ENCODE measurements around the gene CDADC1.

The CDADC1 gene

GRCh38 chr13:49295244-49295643 lies 47.5 kb downstream of the CDADC1 start:
- DNase-seq (ENCODE audit: low read depth in 2 of 2), result no peak

- DNase-seq (ENCODE audit: low read depth in 2 of 2), result no peak
Observed at GRCh38 chr13:49296659-49297058, 48.9 kb downstream of the CDADC1 start.

GRCh38 chr13:49297338-49297737 lies 49.6 kb downstream of the CDADC1 start:
- DNase-seq (ENCODE audit: low read depth in 2 of 2), result no peak

GRCh38 chr13:49298416-49298815 lies 50.7 kb downstream of the CDADC1 start:
- DNase-seq (ENCODE audit: low read depth in 2 of 2), result no peak

GRCh38 chr13:49298903-49299605 lies 51.3 kb downstream of the CDADC1 start:
- DNase-seq (ENCODE audit: low read depth in 2 of 2), result no peak

GRCh38 chr13:49300276-49300675 lies 52.6 kb downstream of the CDADC1 start:
- DNase-seq (ENCODE audit: low read depth in 2 of 2), result no peak

GRCh38 chr13:49300739-49301589 lies 53.2 kb downstream of the CDADC1 start:
- peak; percentile 13 to 27 for DNase-seq (ENCODE audit: low read depth in 2 of 2)

- DNase-seq (ENCODE audit: low read depth in 2 of 2), result no peak
Observed at GRCh38 chr13:49302222-49302621, 54.5 kb downstream of the CDADC1 start.

GRCh38 chr13:49302817-49303216 lies 55.1 kb downstream of the CDADC1 start:
- DNase-seq (ENCODE audit: low read depth in 2 of 2), result no peak

GRCh38 chr13:49303533-49304252 lies 56.0 kb downstream of the CDADC1 start:
- DNase-seq (ENCODE audit: low read depth in 2 of 2), result no peak

GRCh38 chr13:49304356-49304755 lies 56.6 kb downstream of the CDADC1 start:
- DNase-seq (ENCODE audit: low read depth in 2 of 2), result no peak

GRCh38 chr13:49304763-49305700 lies 57.3 kb downstream of the CDADC1 start:
- no peak for DNase-seq (ENCODE audit: low read depth in 2 of 2)

- no peak for DNase-seq (ENCODE audit: low read depth in 2 of 2)
Observed at GRCh38 chr13:49305792-49306425, 58.2 kb downstream of the CDADC1 start.

- no peak for DNase-seq (ENCODE audit: low read depth in 2 of 2)
Observed at GRCh38 chr13:49307365-49307764, 59.6 kb downstream of the CDADC1 start.

- no peak for DNase-seq (ENCODE audit: low read depth in 2 of 2)
Observed at GRCh38 chr13:49308097-49308875, 60.6 kb downstream of the CDADC1 start.

GRCh38 chr13:49308921-49309408 lies 61.2 kb downstream of the CDADC1 start:
- no peak for DNase-seq (ENCODE audit: low read depth in 2 of 2)

GRCh38 chr13:49310251-49310650 lies 62.5 kb downstream of the CDADC1 start:
- DNase-seq (ENCODE audit: low read depth in 2 of 2), result no peak

- DNase-seq (ENCODE audit: low read depth in 2 of 2), result no peak
Observed at GRCh38 chr13:49311816-49312215, 64.1 kb downstream of the CDADC1 start.

GRCh38 chr13:49314344-49314882 lies 66.7 kb downstream of the CDADC1 start:
- DNase-seq (ENCODE audit: low read depth in 2 of 2), result no peak
